ENCODE results near the gene TEX261.
"Not testable (repeated sequence)": the region's sequence is repeated elsewhere in the genome, so short reads cannot be mapped to it uniquely, and the experiment has no call there.

Gene TEX261

DNA sequence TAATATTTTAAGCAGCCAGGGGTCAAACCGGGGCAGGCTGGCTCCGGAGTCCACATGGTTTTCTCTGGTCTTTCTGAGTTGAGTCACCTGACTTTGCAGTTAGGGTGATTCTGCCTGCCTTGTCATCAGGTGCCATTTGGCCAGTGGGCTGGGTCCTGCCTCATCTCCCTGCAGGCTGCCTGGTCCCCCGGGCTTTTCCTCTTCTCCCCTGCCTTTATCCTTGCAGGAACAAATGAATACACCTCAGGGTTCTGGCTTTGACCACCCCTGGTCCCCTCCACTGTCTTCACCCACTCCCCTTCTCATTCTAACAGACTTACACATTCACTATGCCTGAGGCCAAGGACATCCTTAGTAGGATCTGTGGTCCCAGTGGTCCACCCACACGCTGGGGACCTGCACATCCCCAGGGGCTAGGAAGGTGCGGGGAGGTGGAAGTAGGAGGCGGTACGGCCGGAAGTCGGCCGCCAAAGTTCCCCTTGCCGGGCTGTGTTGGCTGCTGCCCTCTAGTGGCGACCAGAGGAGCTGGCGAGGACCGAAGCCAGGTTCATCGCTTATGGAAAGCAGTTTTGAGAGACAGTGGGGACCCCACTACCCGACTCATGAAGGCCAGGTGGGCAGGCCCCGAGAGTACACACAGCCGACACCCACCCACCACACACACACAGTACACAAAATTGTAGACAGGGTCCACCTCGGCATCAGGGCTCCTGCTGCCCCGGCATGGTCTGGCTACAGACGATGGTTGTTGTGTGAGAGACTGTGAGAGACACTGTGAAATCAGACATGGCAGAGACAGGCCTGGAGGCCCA is 6.3 kb upstream of the TEX261 start:
- no peak overlapping the region for H3K27ac ChIP-seq (ENCODE audit: low read depth, low read length)

DNA sequence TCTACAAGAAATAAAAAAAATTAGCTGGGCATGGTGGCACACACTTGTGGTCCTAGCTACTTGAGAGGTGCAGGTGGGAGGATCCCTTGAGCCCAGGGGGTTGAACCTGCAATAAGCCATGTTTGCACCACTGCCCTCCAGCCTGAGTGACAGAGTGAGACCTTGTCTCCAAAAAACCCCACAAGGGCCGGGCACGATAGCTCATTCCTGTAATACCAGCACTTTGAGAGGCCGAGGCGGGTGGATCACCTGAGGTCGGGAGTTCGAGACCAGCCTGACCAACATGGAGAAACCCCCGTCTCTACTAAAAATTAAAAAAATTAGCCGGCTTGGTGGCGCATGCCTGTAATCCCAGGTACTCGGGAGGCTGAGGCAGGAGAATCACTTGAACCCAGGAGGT is 5.3 kb upstream of the TEX261 start:
- H3K9ac ChIP-seq (ENCODE audit: low read length); H3K4me2 ChIP-seq (ENCODE audit: low read depth, low read length, poor library complexity, severe bottlenecking); H3F3A ChIP-seq (ENCODE audit: insufficient read depth); H3K79me2 ChIP-seq (ENCODE audit: insufficient read depth, low read length); H3K4me3 ChIP-seq (ENCODE audit: insufficient read depth, low read length, poor library complexity, severe bottlenecking); H3K36me3 ChIP-seq (ENCODE audit: low read length); H3K27me3 ChIP-seq (ENCODE audit: low read length); H3K9me2 ChIP-seq (replicated peaks; ENCODE audit: insufficient read depth, low read length); H3K27ac ChIP-seq (ENCODE audit: low read depth, low read length); H3K9me3 ChIP-seq (ENCODE audit: insufficient read depth, low read length); H2AFZ ChIP-seq (ENCODE audit: low read depth, low read length, severe bottlenecking); H4K20me1 ChIP-seq (ENCODE audit: low read depth, low read length): not testable (repeated sequence)

More for the DNA sequence above, 6.3 kb upstream of the TEX261 start:
- no peaks in the 10 kb centered on the region for H3K79me2 ChIP-seq (ENCODE audit: insufficient read depth, low read length)
- no peaks in the 10 kb centered on the region for H3K9me3 ChIP-seq (ENCODE audit: insufficient read depth, low read length)
- no peaks in the 10 kb centered on the region for H3K27me3 ChIP-seq (ENCODE audit: low read length)
- H3K9ac ChIP-seq (ENCODE audit: low read length), result peak overlapping the region; percentile 60
- TF ChIP-seq, protein P1, sequence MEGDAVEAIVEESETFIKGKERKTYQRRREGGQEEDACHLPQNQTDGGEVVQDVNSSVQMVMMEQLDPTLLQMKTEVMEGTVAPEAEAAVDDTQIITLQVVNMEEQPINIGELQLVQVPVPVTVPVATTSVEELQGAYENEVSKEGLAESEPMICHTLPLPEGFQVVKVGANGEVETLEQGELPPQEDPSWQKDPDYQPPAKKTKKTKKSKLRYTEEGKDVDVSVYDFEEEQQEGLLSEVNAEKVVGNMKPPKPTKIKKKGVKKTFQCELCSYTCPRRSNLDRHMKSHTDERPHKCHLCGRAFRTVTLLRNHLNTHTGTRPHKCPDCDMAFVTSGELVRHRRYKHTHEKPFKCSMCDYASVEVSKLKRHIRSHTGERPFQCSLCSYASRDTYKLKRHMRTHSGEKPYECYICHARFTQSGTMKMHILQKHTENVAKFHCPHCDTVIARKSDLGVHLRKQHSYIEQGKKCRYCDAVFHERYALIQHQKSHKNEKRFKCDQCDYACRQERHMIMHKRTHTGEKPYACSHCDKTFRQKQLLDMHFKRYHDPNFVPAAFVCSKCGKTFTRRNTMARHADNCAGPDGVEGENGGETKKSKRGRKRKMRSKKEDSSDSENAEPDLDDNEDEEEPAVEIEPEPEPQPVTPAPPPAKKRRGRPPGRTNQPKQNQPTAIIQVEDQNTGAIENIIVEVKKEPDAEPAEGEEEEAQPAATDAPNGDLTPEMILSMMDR (IDR thresholded peaks at IDR 0.05; ENCODE audit: insufficient read depth, low read length, poor library complexity, severe bottlenecking), result peak; percentile 95
- TF ChIP-seq EZH2phosphoT487 (conservative IDR thresholded peaks at IDR 0.05; ENCODE audit: low read length), result no peak
- H4K20me1 ChIP-seq (ENCODE audit: low read depth, low read length), result no peaks in the 10 kb centered on the region
- no peaks in the 10 kb centered on the region for H3K9me2 ChIP-seq (replicated peaks; ENCODE audit: insufficient read depth, low read length)
- peak overlapping the region; percentile 69 for H3K4me2 ChIP-seq (ENCODE audit: low read depth, low read length, poor library complexity, severe bottlenecking)
- H3K36me3 ChIP-seq (ENCODE audit: low read length), result no peaks in the 10 kb centered on the region
- H3F3A ChIP-seq (ENCODE audit: insufficient read depth), result no peaks in the 10 kb centered on the region
- H3K4me3 ChIP-seq (ENCODE audit: insufficient read depth, low read length, poor library complexity, severe bottlenecking), result peak overlapping the region; percentile 51
- peak overlapping the region; percentile 86 for H2AFZ ChIP-seq (ENCODE audit: low read depth, low read length, severe bottlenecking)

DNA sequence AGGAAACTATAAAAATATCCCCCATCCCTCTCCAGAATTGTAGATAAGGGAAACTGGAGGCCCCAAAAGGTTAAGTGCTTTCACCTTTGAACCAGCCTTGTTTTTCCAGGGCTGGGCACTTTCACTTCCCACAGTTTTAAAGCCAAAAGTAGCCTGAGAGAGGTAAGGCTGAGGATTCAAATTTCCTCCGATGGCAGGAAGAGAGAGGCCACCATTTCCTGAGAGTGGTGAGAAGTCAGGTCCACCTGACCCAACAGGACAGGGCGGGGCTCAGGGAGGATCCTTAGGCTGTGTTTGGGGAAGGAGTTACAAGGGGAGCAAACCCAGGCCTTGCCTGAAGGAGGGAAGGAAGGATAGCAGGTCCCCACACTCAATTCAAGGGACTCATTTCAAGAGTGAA is 4.7 kb upstream of the TEX261 start:
- no peaks in the 10 kb centered on the region for H3K9me2 ChIP-seq (replicated peaks; ENCODE audit: insufficient read depth, low read length)
- H3K4me3 ChIP-seq (ENCODE audit: insufficient read depth, low read length, poor library complexity, severe bottlenecking), result no peak overlapping the region
- peaks cover 1% of the 10 kb centered on the region for H3K79me2 ChIP-seq (ENCODE audit: insufficient read depth, low read length)
- no peaks in the 10 kb centered on the region for H4K20me1 ChIP-seq (ENCODE audit: low read depth, low read length)
- no peak overlapping the region for H3K27ac ChIP-seq (ENCODE audit: low read depth, low read length)
- TF ChIP-seq EZH2phosphoT487 (conservative IDR thresholded peaks at IDR 0.05; ENCODE audit: low read length), result no peak
- TF ChIP-seq, protein P1 (IDR thresholded peaks at IDR 0.05; ENCODE audit: insufficient read depth, low read length, poor library complexity, severe bottlenecking), result no peak
- H3K27me3 ChIP-seq (ENCODE audit: low read length), result no peaks in the 10 kb centered on the region
- no peaks in the 10 kb centered on the region for H3K9me3 ChIP-seq (ENCODE audit: insufficient read depth, low read length)
- no peak overlapping the region for H3K4me2 ChIP-seq (ENCODE audit: low read depth, low read length, poor library complexity, severe bottlenecking)
- H3F3A ChIP-seq (ENCODE audit: insufficient read depth), result 0 out of 2 replicates have a peak, but pooled peaks cover 4% of the 10 kb centered on the region
- H2AFZ ChIP-seq (ENCODE audit: low read depth, low read length, severe bottlenecking), result no peak overlapping the region
- H3K9ac ChIP-seq (ENCODE audit: low read length), result no peak overlapping the region
- H3K36me3 ChIP-seq (ENCODE audit: low read length), result no peaks in the 10 kb centered on the region

DNA sequence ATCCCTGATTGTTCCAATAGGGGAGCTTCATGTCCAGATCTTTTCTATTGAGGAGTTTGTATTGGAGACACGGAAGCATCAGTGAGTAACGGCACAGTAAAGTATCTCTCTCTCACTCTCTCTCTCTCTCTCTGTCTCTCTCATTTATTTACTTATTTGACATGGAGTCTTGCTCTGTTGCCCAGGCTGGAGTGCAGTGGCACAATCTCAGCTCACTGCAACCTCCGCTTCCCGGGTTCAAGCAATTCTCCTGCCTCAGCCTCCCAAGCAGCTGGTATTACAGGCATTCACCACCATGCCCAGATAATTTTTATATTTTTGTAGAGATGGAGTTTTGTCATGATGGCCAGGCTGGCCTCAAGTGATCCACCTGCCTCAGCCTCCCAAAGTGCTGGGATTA is 4.2 kb upstream of the TEX261 start:
- not testable (repeated sequence) for H3K9me3 ChIP-seq (ENCODE audit: insufficient read depth, low read length); H4K20me1 ChIP-seq (ENCODE audit: low read depth, low read length); H3F3A ChIP-seq (ENCODE audit: insufficient read depth); H3K9me2 ChIP-seq (replicated peaks; ENCODE audit: insufficient read depth, low read length); H3K36me3 ChIP-seq (ENCODE audit: low read length); H2AFZ ChIP-seq (ENCODE audit: low read depth, low read length, severe bottlenecking); H3K27me3 ChIP-seq (ENCODE audit: low read length); H3K79me2 ChIP-seq (ENCODE audit: insufficient read depth, low read length); H3K27ac ChIP-seq (ENCODE audit: low read depth, low read length); H3K4me2 ChIP-seq (ENCODE audit: low read depth, low read length, poor library complexity, severe bottlenecking); H3K4me3 ChIP-seq (ENCODE audit: insufficient read depth, low read length, poor library complexity, severe bottlenecking); H3K9ac ChIP-seq (ENCODE audit: low read length)
